ENCODE data around the gene KCNT2.
"Not testable (repeated sequence)": the region's sequence is repeated elsewhere in the genome, so short reads cannot be mapped to it uniquely, and the experiment has no call there.

The KCNT2 gene

GRCh38 chr1:196510451-196510850, 97.8 kb downstream of the KCNT2 start:
- no peak for DNase-seq

GRCh38 chr1:196504224-196504623, 104.0 kb downstream of the KCNT2 start:
- not testable (repeated sequence) for DNase-seq

- no peak for DNase-seq
Measured at GRCh38 chr1:196502437-196502836, 105.8 kb downstream of the KCNT2 start.

GRCh38 chr1:196501760-196502428, 106.3 kb downstream of the KCNT2 start:
- no peak for DNase-seq

- DNase-seq = no peak
Measured at GRCh38 chr1:196497817-196498216, 110.4 kb downstream of the KCNT2 start.

- DNase-seq = no peak
Measured at GRCh38 chr1:196494766-196495165, 113.5 kb downstream of the KCNT2 start.

- DNase-seq = no peak
Measured at GRCh38 chr1:196493881-196494280, 114.4 kb downstream of the KCNT2 start.

- no peak for DNase-seq
Measured at GRCh38 chr1:196488579-196488978, 119.7 kb downstream of the KCNT2 start.

GRCh38 chr1:196486346-196486745, 121.9 kb downstream of the KCNT2 start:
- no peak for DNase-seq

- DNase-seq = no peak
Measured at GRCh38 chr1:196481616-196482015, 126.6 kb downstream of the KCNT2 start.

- no peak for DNase-seq
Measured at GRCh38 chr1:196477262-196477661, 131.0 kb downstream of the KCNT2 start.

- DNase-seq = no peak
Measured at GRCh38 chr1:196467230-196467925, 140.9 kb downstream of the KCNT2 start.

- no peak for DNase-seq
Measured at GRCh38 chr1:196466654-196467053, 141.6 kb downstream of the KCNT2 start.

GRCh38 chr1:196466166-196466565, 142.1 kb downstream of the KCNT2 start:
- no peak for DNase-seq

GRCh38 chr1:196464480-196464941, 143.7 kb downstream of the KCNT2 start:
- no peak for DNase-seq

- no peak for DNase-seq
Measured at GRCh38 chr1:196462086-196462485, 146.2 kb downstream of the KCNT2 start.

- DNase-seq = no peak
Measured at GRCh38 chr1:196461521-196461920, 146.7 kb downstream of the KCNT2 start.

- DNase-seq = no peak
Measured at GRCh38 chr1:196459383-196459782, 148.9 kb downstream of the KCNT2 start.

GRCh38 chr1:196454792-196455191, 153.4 kb downstream of the KCNT2 start:
- DNase-seq = no peak

GRCh38 chr1:196451103-196451502, 157.1 kb downstream of the KCNT2 start:
- no peak for DNase-seq

GRCh38 chr1:196450143-196451095, 157.8 kb downstream of the KCNT2 start:
- no peak for DNase-seq

- DNase-seq = no peak
Measured at GRCh38 chr1:196449460-196449859, 158.8 kb downstream of the KCNT2 start.

GRCh38 chr1:196445775-196446174, 162.5 kb downstream of the KCNT2 start:
- DNase-seq = no peak
